Inflammatory macrophage (primary cell): ENCODE data around the gene ZNF202.
"Not testable (repeated sequence)": the region's sequence is repeated elsewhere in the genome, so short reads cannot be mapped to it uniquely, and the experiment has no call there.

Experiments
- DNase-seq, 2 donors: peaks; one replicate each; pipeline ENCODE4 v3.0.0-alpha.2; 2020 to 2022

ZNF202 gene

GRCh38 chr11:123740787-123741158, 687 bp downstream of the ZNF202 start:
- no peak for DNase-seq

GRCh38 chr11:123738374-123738773, 3.1 kb downstream of the ZNF202 start:
- no peak for DNase-seq

GRCh38 chr11:123736769-123737168, 4.7 kb downstream of the ZNF202 start:
- no peak for DNase-seq

- no peak for DNase-seq
Observed at GRCh38 chr11:123729602-123730001, 11.9 kb downstream of the ZNF202 start.

- DNase-seq = no peak
Observed at GRCh38 chr11:123725995-123726655, 15.3 kb downstream of the ZNF202 start.

- DNase-seq = no peak
Observed at GRCh38 chr11:123719452-123719851, 22.0 kb downstream of the ZNF202 start.

GRCh38 chr11:123718469-123718868, 23.0 kb downstream of the ZNF202 start:
- no peak for DNase-seq

- DNase-seq = no peak
Observed at GRCh38 chr11:123718063-123718462, 23.4 kb downstream of the ZNF202 start.

GRCh38 chr11:123712627-123713026, 28.8 kb downstream of the ZNF202 start:
- not testable (repeated sequence) for DNase-seq

GRCh38 chr11:123707606-123708205, 33.8 kb downstream of the ZNF202 start:
- DNase-seq = peak; percentile 26 to 66

GRCh38 chr11:123707206-123707605, 34.3 kb downstream of the ZNF202 start:
- no peak for DNase-seq

- DNase-seq = no peak
Observed at GRCh38 chr11:123704341-123704740, 37.1 kb downstream of the ZNF202 start.

- no peak for DNase-seq
Observed at GRCh38 chr11:123702696-123703095, 38.8 kb downstream of the ZNF202 start.

- no peak for DNase-seq
Observed at GRCh38 chr11:123702139-123702538, 39.3 kb downstream of the ZNF202 start.

GRCh38 chr11:123700772-123701171, 40.7 kb downstream of the ZNF202 start:
- DNase-seq = peak in 1 of 2 donors; percentile 4

GRCh38 chr11:123698546-123699127, 42.8 kb downstream of the ZNF202 start:
- DNase-seq = no peak

- DNase-seq = no peak
Observed at GRCh38 chr11:123696183-123696582, 45.3 kb downstream of the ZNF202 start.

GRCh38 chr11:123695231-123695630, 46.2 kb downstream of the ZNF202 start:
- DNase-seq = no peak

- DNase-seq = no peak
Observed at GRCh38 chr11:123694551-123694950, 46.9 kb downstream of the ZNF202 start.

GRCh38 chr11:123692961-123693360, 48.5 kb downstream of the ZNF202 start:
- DNase-seq = no peak

- DNase-seq = no peak
Observed at GRCh38 chr11:123690485-123690884, 51.0 kb downstream of the ZNF202 start.

GRCh38 chr11:123684601-123685000, 56.9 kb downstream of the ZNF202 start:
- DNase-seq = no peak

- DNase-seq = no peak
Observed at GRCh38 chr11:123683428-123684170, 57.9 kb downstream of the ZNF202 start.
